Karpas-422 (cell line): ENCODE data around the gene RNF121. TPM values are rescaled to one million over a fixed set of nuclear protein-coding genes. Genes with fewer than 3 reads are reported as not detected.

Experiments
- DNase-seq: peaks from one replicate; pipeline ENCODE4 v3.0.0-alpha.2; 2015
- H2AFZ ChIP-seq: fragments of 200-600 bp; sonication (generic); 2 replicates; pipeline ENCODE4 v1.6.1; 2014; ENCODE audit warnings: antibody characterized with exemption, low read length, mixed read lengths
- H3K27ac ChIP-seq: fragments of 200-600 bp; sonication (generic); 2 replicates; pipeline ENCODE4 v1.5.1; 2014; ENCODE audit warnings: mild to moderate bottlenecking, low read length, moderate library complexity
- H3K27me3 ChIP-seq: fragments of 200-600 bp; sonication (generic); 2 replicates; pipeline ENCODE4 v1.6.1; 2014; ENCODE audit warnings: low read length, mixed read lengths
- H3K36me3 ChIP-seq: fragments of 200-600 bp; sonication (generic); 2 replicates; pipeline ENCODE4 v1.6.1; 2014; ENCODE audit warnings: low read length, mixed read lengths; ENCODE audit not compliant: insufficient read depth
- H3K4me1 ChIP-seq: fragments of 200-600 bp; sonication (generic); 2 replicates; pipeline ENCODE4 v1.6.1; 2014; ENCODE audit warnings: mild to moderate bottlenecking, low read length, mixed read lengths
- H3K4me2 ChIP-seq: fragments of 200-600 bp; sonication (generic); 2 replicates; pipeline ENCODE4 v1.6.1; 2014; ENCODE audit warnings: low read length, low read depth, mild to moderate bottlenecking; ENCODE audit not compliant: poor library complexity, severe bottlenecking
- H3K4me3 ChIP-seq: fragments of 200-600 bp; sonication (generic); 2 replicates; pipeline ENCODE4 v1.5.1; 2014; ENCODE audit warnings: mild to moderate bottlenecking, antibody characterized with exemption, low read length, mixed read lengths
- H3K79me2 ChIP-seq: fragments of 200-600 bp; sonication (generic); 2 replicates; pipeline ENCODE4 v1.6.1; 2014; ENCODE audit warnings: mild to moderate bottlenecking, low read length, mixed read lengths
- H3K9ac ChIP-seq: fragments of 200-600 bp; sonication (generic); 2 replicates; pipeline ENCODE4 v1.6.0; 2014; ENCODE audit warnings: low read length
- H3K9me2 ChIP-seq: fragments of 200-600 bp; sonication (generic), shearing (Covaris generic); replicated peaks from 2 replicates; pipeline ENCODE4 v1.6.0; 2014; ENCODE audit warnings: mild to moderate bottlenecking, low read length, moderate library complexity; ENCODE audit not compliant: insufficient read depth
- H3K9me3 ChIP-seq: fragments of 300-700, 200-600 bp; sonication (generic); 2 replicates; pipeline ENCODE4 v1.6.1; 2014; ENCODE audit warnings: low read length, mixed read lengths
- H4K20me1 ChIP-seq: fragments of 200-600 bp; sonication (generic); 2 replicates; pipeline ENCODE4 v1.6.1; 2014; ENCODE audit warnings: mild to moderate bottlenecking, antibody characterized with exemption, low read length, low read depth; ENCODE audit not compliant: insufficient read depth
- total RNA-seq: library from RNA; depleted of rRNA; stranded (reverse); fragments of >200 nt; shearing (Covaris generic); gene quantifications from 2 replicates; pipeline ENCODE4 v1.2.3, GENCODE V29; 2014; ENCODE audit warnings: low replicate concordance

RNF121 gene
- total RNA-seq, 1 experiment from 2014 or later: 12.0 TPM

- Histone ChIP-seq H3K9me2 (no peaks in the 10 kb centered on the region), H3K36me3 (no peaks in the 10 kb centered on the region), H3K27me3 (no peaks in the 10 kb centered on the region), H3K9me3 (no peaks in the 10 kb centered on the region), H3K4me3 (no peak overlapping the region), H2AFZ (no peak overlapping the region), H3K9ac (no peak overlapping the region), H3K4me2 (no peak overlapping the region), H3K27ac (no peak overlapping the region), H3K79me2 (peaks cover 50% of the 10 kb centered on the region), H4K20me1 (peaks cover 66% of the 10 kb centered on the region), H3K4me1 (peaks cover 12% of the 10 kb centered on the region)
- DNase-seq: no peak
Measured at GRCh38 chr11:71946144-71946571, 17.3 kb downstream of the RNF121 start.

GRCh38 chr11:71947498-71947897 is 18.7 kb downstream of the RNF121 start:
- H3K27ac ChIP-seq: no peak overlapping the region
- no peak overlapping the region for H3K9ac ChIP-seq
- no peaks in the 10 kb centered on the region for H3K9me3 ChIP-seq
- H3K79me2 ChIP-seq: peaks cover 54% of the 10 kb centered on the region
- H3K4me3 ChIP-seq: no peak overlapping the region
- peaks cover 76% of the 10 kb centered on the region for H4K20me1 ChIP-seq
- no peaks in the 10 kb centered on the region for H3K36me3 ChIP-seq
- no peaks in the 10 kb centered on the region for H3K27me3 ChIP-seq
- H3K9me2 ChIP-seq: no peaks in the 10 kb centered on the region
- DNase-seq: no peak
- H3K4me2 ChIP-seq: no peak overlapping the region
- H3K4me1 ChIP-seq: peaks cover 25% of the 10 kb centered on the region
- no peak overlapping the region for H2AFZ ChIP-seq

GRCh38 chr11:71948314-71949027 is 19.6 kb downstream of the RNF121 start:
- DNase-seq: no peak
- no peak overlapping the region for H3K4me3 ChIP-seq
- H3K9me2 ChIP-seq: no peaks in the 10 kb centered on the region
- no peaks in the 10 kb centered on the region for H3K9me3 ChIP-seq
- peaks cover 29% of the 10 kb centered on the region for H3K4me1 ChIP-seq
- no peaks in the 10 kb centered on the region for H3K27me3 ChIP-seq
- no peak overlapping the region for H3K9ac ChIP-seq
- no peak overlapping the region for H3K27ac ChIP-seq
- H4K20me1 ChIP-seq: peaks cover 82% of the 10 kb centered on the region
- no peaks in the 10 kb centered on the region for H3K36me3 ChIP-seq
- H3K79me2 ChIP-seq: peaks cover 57% of the 10 kb centered on the region
- no peak overlapping the region for H3K4me2 ChIP-seq
- H2AFZ ChIP-seq: no peak overlapping the region

- Histone ChIP-seq H3K36me3 (no peaks in the 10 kb centered on the region), H3K9ac (no peak overlapping the region), H3K4me2 (no peak overlapping the region), H2AFZ (no peak overlapping the region), H3K4me1 (peaks cover 24% of the 10 kb centered on the region), H3K9me3 (no peaks in the 10 kb centered on the region), H3K27ac (no peak overlapping the region), H3K4me3 (no peak overlapping the region), H3K79me2 (peaks cover 56% of the 10 kb centered on the region), H4K20me1 (peaks cover 81% of the 10 kb centered on the region), H3K9me2 (no peaks in the 10 kb centered on the region), H3K27me3 (no peaks in the 10 kb centered on the region)
- DNase-seq: no peak
Measured at GRCh38 chr11:71949034-71949433, 20.2 kb downstream of the RNF121 start.

GRCh38 chr11:71951741-71952310 is 23.0 kb downstream of the RNF121 start:
- H3K27me3 ChIP-seq: no peaks in the 10 kb centered on the region
- H3K4me1 ChIP-seq: peaks cover 20% of the 10 kb centered on the region
- H3K9me3 ChIP-seq: no peaks in the 10 kb centered on the region
- peak; percentile 75 for DNase-seq
- peaks cover 83% of the 10 kb centered on the region for H4K20me1 ChIP-seq
- no peak overlapping the region for H3K9ac ChIP-seq
- H3K4me3 ChIP-seq: no peak overlapping the region
- H2AFZ ChIP-seq: no peak overlapping the region
- H3K4me2 ChIP-seq: peak overlapping the region; percentile 27
- peaks cover 64% of the 10 kb centered on the region for H3K79me2 ChIP-seq
- H3K9me2 ChIP-seq: no peaks in the 10 kb centered on the region
- no peaks in the 10 kb centered on the region for H3K36me3 ChIP-seq
- H3K27ac ChIP-seq: no peak overlapping the region

- H3K27ac ChIP-seq: no peak overlapping the region
Measured at GRCh38 chr11:71955898-71956456, 27.1 kb downstream of the RNF121 start.

GRCh38 chr11:71962428-71963038 is 33.7 kb downstream of the RNF121 start:
- H3K27ac ChIP-seq: peak overlapping the region; percentile 43; the same call in 1 of the 2 replicates
- no peak overlapping the region for H3K4me3 ChIP-seq
- H3K4me2 ChIP-seq: no peak overlapping the region
- peaks cover 37% of the 10 kb centered on the region for H3K79me2 ChIP-seq
- DNase-seq: peak; percentile 49
- H2AFZ ChIP-seq: no peak overlapping the region
- H3K9me2 ChIP-seq: no peaks in the 10 kb centered on the region
- no peak overlapping the region for H3K9ac ChIP-seq
- 0 out of 2 replicates have a peak, but pooled peaks cover 3% of the 10 kb centered on the region for H3K4me1 ChIP-seq
- no peaks in the 10 kb centered on the region for H3K27me3 ChIP-seq
- H4K20me1 ChIP-seq: 0 out of 2 replicates have a peak, but pooled peaks cover under 1% of the 10 kb centered on the region
- H3K9me3 ChIP-seq: no peaks in the 10 kb centered on the region
- H3K36me3 ChIP-seq: peaks cover 25% of the 10 kb centered on the region

More at GRCh38 chr11:71955898-71956456, 27.1 kb downstream of the RNF121 start:
- no peaks in the 10 kb centered on the region for H3K9me2 ChIP-seq
- DNase-seq: no peak
- H3K4me2 ChIP-seq: no peak overlapping the region
- H3K4me1 ChIP-seq: peaks cover 19% of the 10 kb centered on the region
- H3K36me3 ChIP-seq: peaks cover 10% of the 10 kb centered on the region
- no peak overlapping the region for H3K9ac ChIP-seq
- H3K79me2 ChIP-seq: peaks cover 69% of the 10 kb centered on the region
- H2AFZ ChIP-seq: no peak overlapping the region
- no peak overlapping the region for H3K4me3 ChIP-seq
- H4K20me1 ChIP-seq: peaks cover 56% of the 10 kb centered on the region
- no peaks in the 10 kb centered on the region for H3K27me3 ChIP-seq
- no peaks in the 10 kb centered on the region for H3K9me3 ChIP-seq

- Histone ChIP-seq H3K9me3 (no peaks in the 10 kb centered on the region), H3K36me3 (peaks cover 28% of the 10 kb centered on the region), H3K9ac (no peak overlapping the region), H3K79me2 (peaks cover 33% of the 10 kb centered on the region), H3K9me2 (no peaks in the 10 kb centered on the region), H2AFZ (no peak overlapping the region), H3K4me2 (no peak overlapping the region), H3K27ac (no peak overlapping the region), H4K20me1 (no peaks in the 10 kb centered on the region), H3K4me1 (0 out of 2 replicates have a peak, but pooled peaks cover 3% of the 10 kb centered on the region), H3K27me3 (no peaks in the 10 kb centered on the region), H3K4me3 (no peak overlapping the region)
- no peak for DNase-seq
Measured at GRCh38 chr11:71963468-71963867, 34.6 kb downstream of the RNF121 start.
